Mucosa of gallbladder (tissue), 1 donor: ENCODE results near the gene NDUFS4. TPM values are rescaled to one million over a fixed set of nuclear protein-coding genes. Genes with fewer than 3 reads are reported as not detected.
"Not testable (repeated sequence)": the region's sequence is repeated elsewhere in the genome, so short reads cannot be mapped to it uniquely, and the experiment has no call there.

Experiments
- DNase-seq: peaks from one replicate; pipeline ENCODE4 v3.0.0-alpha.2; 2020; ENCODE audit warnings: low spot score
- total RNA-seq: library from RNA; stranded (reverse); gene quantifications from one replicate; pipeline ENCODE4 v1.2.1, GENCODE V29; 2021
- donor health status: DM: no; HTN: no; CAD: no.

NDUFS4 gene
- total RNA-seq, 1 donor from 2014 or later: 60.7 TPM

DNA sequence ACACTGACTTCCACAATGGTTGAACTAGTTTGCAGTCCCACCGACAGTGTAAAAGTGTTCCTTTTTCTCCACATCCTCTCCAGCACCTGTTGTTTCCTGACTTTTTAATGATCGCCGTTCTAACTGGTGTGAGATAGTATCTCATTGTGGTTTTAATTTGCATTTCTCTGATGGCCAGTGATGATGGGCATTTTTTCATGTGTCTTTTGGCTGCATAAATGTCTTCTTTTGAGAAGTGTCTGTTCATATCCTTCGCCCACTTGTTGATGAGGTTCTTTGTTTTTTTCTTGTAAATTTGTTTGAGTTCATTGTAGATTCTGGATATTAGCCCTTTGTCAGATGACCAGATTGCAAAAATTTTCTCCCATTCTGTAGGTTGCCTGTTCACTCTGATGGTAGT, 100.1 kb downstream of the NDUFS4 start:
- not testable (repeated sequence) for DNase-seq

DNA sequence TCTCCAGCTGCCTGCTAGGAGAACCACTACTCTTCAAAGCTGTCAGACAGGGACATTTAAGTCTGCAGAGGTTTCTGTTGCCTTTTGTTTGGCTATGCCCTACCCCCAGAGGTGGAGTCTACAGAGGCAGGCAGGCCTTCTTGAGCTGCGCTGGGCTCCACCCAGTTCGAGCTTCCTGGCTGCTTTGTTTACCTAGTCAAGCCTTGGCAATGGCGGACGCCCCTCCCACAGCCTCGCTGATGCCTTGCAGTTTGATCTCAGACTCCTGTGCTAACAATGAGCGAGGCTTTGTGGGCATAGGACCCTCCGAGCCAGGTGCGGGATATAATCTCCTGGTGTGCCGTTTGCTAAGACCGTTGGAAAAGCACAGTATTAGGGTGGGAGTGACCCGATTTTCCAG, 104.9 kb downstream of the NDUFS4 start:
- not testable (repeated sequence) for DNase-seq

DNA sequence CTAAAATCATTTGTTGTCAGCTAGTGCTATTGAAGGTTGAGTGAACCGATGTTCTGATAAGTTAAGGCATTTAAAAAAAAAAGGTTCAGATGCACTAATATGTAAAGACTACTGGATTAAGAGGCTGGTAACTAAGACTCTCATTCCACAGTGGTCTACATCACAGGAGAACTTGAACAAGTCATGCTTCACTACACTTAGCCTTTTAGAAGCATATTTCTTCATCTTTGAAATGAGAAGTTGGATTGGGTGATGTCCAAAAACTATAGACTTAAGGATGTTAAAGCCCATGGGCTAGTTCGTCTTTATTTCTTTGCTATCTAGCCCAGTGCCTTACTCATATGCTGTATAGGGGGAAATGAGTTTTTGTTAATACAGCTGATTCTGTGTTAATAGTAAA, 107.2 kb downstream of the NDUFS4 start:
- no peak for DNase-seq

DNA sequence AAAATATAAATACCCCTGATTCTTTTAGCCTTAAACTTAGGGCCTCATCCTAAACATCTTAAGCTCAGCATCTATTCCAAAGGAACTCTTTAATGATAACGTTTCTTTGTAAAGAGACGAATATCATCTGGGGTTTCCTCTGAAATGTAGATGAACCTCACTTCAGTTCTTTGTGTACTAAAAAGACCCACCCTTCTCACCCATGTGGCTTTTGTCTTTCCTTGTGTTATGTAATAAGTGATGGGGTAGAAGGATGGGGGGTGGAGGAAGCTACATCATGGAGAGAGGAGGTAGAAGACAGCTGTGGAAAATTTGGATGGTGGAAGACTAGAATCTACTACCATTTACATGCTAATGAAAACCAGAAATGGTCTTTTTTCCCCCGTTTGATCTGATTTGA, 111.0 kb downstream of the NDUFS4 start:
- no peak for DNase-seq

DNA sequence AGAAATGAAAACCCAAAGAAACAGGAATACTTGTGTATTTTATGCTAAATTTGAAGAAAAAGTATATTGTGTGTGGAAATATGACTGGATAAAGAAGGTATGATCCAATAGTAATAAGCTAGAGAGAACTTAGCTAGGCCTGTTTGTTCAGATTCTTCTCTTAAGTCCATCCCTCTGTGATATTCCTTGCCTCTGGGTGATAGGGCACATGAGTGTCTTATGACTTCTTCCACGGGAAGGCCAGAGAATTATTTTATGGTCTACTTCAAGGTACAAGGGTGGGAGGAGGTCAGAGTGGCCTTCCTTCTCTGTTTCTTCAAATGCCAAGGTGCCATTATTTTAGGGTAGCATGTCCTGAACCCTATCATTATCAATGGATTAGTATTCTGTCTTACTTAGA, 113.7 kb downstream of the NDUFS4 start:
- no peak for DNase-seq

DNA sequence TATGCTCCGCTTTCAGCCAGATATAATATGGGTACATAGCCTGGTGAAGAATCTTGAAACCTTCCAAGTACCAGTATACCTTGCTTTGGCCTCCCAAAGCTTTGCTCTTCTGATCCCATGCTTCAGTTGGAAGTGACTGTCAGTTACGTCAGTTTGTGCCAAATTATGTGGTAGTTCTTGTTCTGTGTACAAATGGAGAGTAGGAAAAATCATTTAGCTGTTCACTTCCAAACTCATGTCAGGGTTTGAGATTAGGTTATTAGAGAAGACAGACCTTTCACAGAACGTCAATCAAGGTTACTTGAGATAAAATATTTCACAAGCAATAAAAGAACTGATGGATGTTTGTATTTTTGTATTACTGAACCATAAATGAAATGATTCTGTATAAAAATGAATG, 117.2 kb downstream of the NDUFS4 start:
- no peak for DNase-seq

DNA sequence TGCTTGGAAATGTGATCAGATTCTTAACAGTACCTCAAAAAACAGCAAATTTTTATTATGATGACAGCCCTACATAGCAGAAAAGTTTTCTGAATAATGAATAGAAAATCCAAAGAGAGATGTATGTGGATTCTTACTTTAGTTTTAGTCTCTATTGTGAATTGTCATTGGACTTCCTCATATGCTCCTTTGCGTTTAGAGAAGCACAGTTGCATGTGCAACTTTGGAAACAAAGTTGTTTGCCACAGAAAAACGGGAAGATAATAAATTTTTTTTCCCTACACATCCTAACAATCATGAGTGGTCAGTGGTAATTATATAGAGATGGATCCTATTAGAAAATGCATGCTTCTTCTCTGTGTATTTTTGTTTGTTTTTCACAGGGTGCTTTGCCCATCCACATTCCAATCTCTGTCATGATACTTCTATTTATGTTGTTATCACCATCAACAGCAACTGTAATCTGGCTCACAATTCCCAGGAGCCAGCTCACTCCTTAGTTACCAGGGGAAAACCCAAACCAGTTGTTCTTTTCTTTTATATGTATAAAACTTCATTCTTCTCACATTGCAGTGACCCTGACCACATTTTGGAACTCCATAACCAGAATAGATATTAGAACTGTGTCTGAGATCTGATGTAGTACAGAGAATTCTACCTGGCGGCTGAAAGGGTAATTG, 118.7 kb downstream of the NDUFS4 start:
- no peak for DNase-seq

DNA sequence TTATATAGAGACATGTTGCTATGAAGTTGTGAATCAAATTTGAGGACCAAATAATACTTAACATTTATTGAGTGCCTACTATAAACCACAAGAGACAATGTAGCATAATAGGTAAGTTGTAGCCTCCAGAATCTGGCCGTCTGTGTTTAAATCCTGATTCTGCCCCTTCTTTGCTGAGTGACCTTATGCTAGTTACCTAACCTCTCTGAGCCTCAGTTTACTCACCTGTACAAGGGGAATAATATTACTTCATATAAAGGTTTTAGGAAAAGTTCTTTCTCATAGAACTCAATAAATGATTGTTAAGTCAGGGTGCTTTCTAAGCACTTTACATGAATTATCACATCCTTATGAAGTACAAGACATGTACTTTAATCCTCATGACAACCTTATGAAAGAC, 120.6 kb downstream of the NDUFS4 start:
- no peak for DNase-seq

DNA sequence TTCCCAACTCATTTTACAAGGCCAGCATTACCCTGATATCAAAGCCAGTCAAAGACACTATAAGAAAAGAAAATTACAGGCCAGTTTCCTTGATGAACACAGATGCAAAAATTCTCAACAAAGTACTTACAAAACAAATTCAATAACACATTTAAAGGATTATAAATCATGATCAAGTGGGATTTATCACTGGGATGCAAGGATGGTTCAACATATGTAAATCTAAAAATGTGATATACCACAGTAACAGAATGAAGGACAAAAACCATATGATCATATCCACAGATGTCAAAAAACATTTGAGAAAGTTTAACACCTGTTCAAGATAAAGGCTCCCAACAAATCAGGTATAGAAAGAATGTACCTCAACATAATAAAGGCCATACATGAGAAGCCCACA, 130.6 kb downstream of the NDUFS4 start:
- no peak for DNase-seq

DNA sequence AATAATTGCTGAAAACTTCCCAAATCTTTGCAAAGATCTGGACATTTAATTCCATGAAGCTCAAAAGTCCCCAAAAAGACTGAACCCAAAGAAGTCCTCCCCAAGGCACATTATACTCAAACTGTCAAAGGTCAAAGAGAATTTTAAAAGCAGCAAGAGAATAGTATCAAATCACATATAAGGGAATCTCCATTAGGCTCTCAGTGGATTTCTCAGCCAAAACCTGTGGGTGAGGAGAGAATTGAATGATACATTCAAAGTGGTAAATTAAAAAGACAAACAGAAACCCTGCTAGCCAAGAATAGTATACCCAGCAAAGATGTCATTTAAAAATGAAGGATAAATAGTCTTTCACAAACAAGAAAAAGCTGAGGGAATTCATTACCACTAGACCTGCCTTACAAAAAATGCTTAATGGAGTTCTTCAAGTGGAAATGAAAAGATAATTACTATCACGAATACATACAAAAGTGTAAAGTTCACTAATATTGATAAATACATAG, 134.1 kb downstream of the NDUFS4 start:
- no peak for DNase-seq

DNA sequence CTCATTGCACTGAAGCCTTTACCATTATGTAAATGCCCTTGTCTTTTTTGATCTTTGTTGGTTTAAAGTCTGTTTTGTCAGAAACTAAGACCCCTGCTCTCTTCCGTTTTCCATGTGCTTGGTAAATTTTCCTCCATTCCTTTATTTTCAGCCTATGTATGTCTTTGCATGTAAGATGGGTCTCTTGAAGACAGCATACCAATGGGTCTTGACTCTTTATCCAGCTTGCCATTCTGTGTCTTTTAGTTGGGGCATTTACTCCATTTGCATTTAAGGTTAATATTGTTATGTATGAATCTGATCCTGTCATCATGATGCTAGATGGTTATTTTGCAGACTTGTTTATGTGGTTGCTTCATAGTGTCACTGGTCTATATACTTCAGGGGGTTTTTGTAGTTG, 150.0 kb downstream of the NDUFS4 start:
- DNase-seq: not testable (repeated sequence)

DNA sequence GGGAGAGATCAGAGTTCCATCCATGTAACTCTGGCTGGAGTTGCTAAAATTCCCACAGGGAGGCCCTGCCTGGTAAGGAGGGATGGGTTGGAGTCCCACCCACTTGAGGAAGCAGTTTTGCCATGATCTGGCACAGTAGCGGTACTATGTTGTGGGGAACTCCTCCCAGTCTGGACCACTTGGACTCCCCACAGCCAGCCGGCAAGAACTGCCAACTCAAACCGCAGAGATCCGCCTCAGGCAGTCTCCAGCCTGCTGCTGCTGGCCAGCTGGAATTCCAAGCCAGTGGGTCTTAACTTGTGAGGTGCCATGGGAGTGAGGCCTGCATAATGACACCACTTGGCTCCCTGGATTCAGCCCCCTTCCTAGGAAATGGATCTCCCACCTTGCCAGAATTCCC, 151.9 kb downstream of the NDUFS4 start:
- DNase-seq: no peak

DNA sequence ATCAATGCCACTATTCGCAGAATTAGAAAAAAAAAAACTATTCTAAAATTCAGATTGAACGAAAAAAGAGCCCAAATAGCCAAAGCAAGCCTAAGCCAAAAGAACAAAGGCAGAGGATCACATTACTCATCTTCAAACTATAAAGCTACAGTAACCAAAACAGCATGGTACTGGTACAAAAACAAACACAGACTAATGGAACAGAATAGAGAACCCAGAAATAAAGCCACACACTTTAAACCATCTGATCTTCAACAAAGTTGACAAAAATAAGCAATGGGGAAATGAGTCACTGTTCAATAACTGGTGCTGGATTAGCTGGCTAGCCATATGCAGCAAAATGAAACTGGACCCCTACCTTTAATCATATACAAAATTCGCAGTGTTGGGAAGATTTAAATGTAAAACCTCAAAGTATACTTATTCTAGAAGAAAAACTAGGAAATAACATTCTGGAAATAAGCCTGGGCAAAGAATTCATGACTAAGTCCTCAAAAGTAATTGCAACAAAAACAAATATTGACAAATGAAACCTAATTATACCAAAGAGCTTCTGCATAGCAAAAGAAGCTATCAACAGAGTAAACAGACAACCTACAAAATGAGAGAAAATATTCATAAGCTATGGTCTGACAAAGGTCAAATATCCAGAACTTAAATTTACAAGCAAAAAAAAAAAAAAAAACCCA, 153.7 kb downstream of the NDUFS4 start:
- DNase-seq: no peak

DNA sequence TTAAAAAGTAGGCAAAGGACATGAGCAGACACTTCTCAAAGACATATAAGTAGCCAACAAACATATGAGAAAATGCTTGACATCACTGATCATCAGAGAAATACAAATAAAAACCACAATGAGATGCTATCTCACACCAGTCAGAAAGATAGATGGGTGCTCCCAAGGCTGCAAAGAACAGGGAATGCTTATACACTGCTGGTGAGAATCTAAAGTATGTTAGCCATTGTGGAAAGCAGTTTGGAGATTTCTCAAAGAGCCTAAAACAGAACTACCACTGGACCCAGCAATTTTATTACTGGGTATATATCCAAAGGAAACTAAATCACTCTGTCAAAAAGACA, 154.2 kb downstream of the NDUFS4 start:
- DNase-seq: no peak

DNA sequence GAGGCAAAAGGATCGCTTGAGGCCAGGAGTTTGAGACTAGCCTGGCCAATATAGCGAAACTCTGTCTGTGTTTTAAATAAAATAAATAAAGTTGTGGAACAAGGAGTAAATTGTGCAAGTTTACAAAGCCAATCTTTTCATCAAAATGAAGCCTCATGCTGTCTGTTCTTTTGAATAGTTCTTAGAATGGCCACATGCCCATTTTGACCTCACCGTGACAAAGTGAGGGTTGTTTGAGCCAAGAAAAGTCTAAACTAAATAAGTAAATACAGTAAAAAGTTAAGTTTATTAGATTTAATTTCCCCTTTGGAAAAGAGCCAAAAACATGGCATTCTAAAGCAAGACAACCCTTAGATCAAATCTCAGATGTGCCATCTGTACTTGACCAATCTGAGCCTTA, 165.7 kb downstream of the NDUFS4 start:
- no peak for DNase-seq

DNA sequence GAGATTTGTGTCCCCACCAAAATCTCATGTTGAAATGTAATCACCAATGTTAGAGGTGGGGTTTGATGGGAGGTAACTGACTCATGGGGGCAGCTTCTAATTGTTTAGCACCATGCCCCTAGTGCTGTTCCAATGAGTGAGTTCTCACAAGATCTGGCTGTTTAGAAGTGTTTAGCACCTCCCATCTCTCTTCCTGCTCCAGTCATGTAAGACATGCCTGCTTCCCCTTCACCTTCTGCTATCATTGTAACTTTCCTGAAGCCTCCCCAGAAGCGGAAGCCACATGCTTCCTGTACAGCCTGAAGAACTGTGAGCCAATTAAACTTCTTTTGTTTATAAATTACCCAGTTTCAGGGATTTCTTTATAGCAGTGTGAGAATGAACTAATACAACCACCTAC, 170.5 kb downstream of the NDUFS4 start:
- no peak for DNase-seq

Other genes starting within 250 kb of the NDUFS4 start
- gene FST, start 80.0 kb upstream of the NDUFS4 start, total RNA-seq: 3.8 TPM